T-helper 17 cell (primary cell): ENCODE results near the gene DLG2. TPM values are rescaled to one million over a fixed set of nuclear protein-coding genes. Genes with fewer than 3 reads are reported as not detected.

ENCODE experiments used
- ATAC-seq: fragments of 150-1000 bp; cut with Tn5 transposase; 2 replicates; pipeline ENCODE4 v1.10.0; 2021; ENCODE audit warnings: mild to moderate bottlenecking, moderate library complexity
- DNase-seq, 3 donors: peaks; one replicate each; pipeline versions ENCODE4 v3.0.0 to v3.0.0-alpha.2; 2020 to 2021
- H3K9me3 ChIP-seq: one replicate; pipeline ENCODE4 v1.7.0; 2013; ENCODE audit warnings: low read length, mild to moderate bottlenecking; ENCODE audit not compliant: control insufficient read depth, poor library complexity, severe bottlenecking
- H3K27ac Mint-ChIP-seq: one replicate; pipeline ENCODE4 v1.8.0; 2022; ENCODE audit warnings: mild to moderate bottlenecking, moderate library complexity, mixed read lengths
- H3K27me3 Mint-ChIP-seq: one replicate; pipeline ENCODE4 v1.8.0; 2022; ENCODE audit warnings: mixed read lengths
- H3K36me3 Mint-ChIP-seq: one replicate; pipeline ENCODE4 v1.8.0; 2022; ENCODE audit warnings: low read depth, mixed read lengths
- H3K4me1 Mint-ChIP-seq: one replicate; pipeline ENCODE4 v1.8.0; 2022; ENCODE audit warnings: mild to moderate bottlenecking, mixed read lengths
- H3K4me3 Mint-ChIP-seq: one replicate; pipeline ENCODE4 v1.8.0; 2022; ENCODE audit warnings: mild to moderate bottlenecking, moderate library complexity, mixed read lengths
- total RNA-seq, 4 donors: library from RNA in 2 of 4; stranded (reverse) in 2 of 4; gene quantifications; one replicate each; pipeline ENCODE4 v1.2.3 and lab custom pipeline; 2022 to 2026

Gene DLG2
- total RNA-seq, 2 donors from 2014 or later: 1.0 to 2.2 TPM

GRCh38 chr11:84833488-84834088 is 793.6 kb downstream of the DLG2 start:
- Mint-ChIP-seq H3K27me3 (no peaks in the 10 kb centered on the region), H3K36me3 (no peaks in the 10 kb centered on the region), H3K27ac (no peak overlapping the region), H3K4me1 (no peaks in the 10 kb centered on the region), H3K4me3 (no peak overlapping the region)
- ATAC-seq: no peak
- DNase-seq: no peak
- H3K9me3 ChIP-seq: no peaks in the 10 kb centered on the region

GRCh38 chr11:84830372-84830771 is 796.8 kb downstream of the DLG2 start:
- H3K9me3 ChIP-seq: peaks cover 4% of the 10 kb centered on the region
- Mint-ChIP-seq H3K36me3 (no peaks in the 10 kb centered on the region), H3K27me3 (no peaks in the 10 kb centered on the region), H3K4me3 (no peak overlapping the region), H3K4me1 (no peaks in the 10 kb centered on the region), H3K27ac (no peak overlapping the region)
- DNase-seq (no peak), ATAC-seq (no peak)

GRCh38 chr11:84829162-84829561 is 798.0 kb downstream of the DLG2 start:
- H3K9me3 ChIP-seq: peaks cover 4% of the 10 kb centered on the region
- H3K27me3 Mint-ChIP-seq: no peaks in the 10 kb centered on the region
- no peak for ATAC-seq

GRCh38 chr11:84828616-84829015 is 798.5 kb downstream of the DLG2 start:
- H3K9me3 ChIP-seq: peaks cover 4% of the 10 kb centered on the region
- Mint-ChIP-seq H3K27me3 (no peaks in the 10 kb centered on the region), H3K36me3 (no peaks in the 10 kb centered on the region), H3K27ac (no peak overlapping the region), H3K4me3 (no peak overlapping the region), H3K4me1 (no peaks in the 10 kb centered on the region)
- DNase-seq (no peak), ATAC-seq (no peak)

More at GRCh38 chr11:84829162-84829561, 798.0 kb downstream of the DLG2 start:
- H3K4me3 Mint-ChIP-seq: no peak overlapping the region
- H3K36me3 Mint-ChIP-seq: no peaks in the 10 kb centered on the region
- H3K4me1 Mint-ChIP-seq: no peaks in the 10 kb centered on the region
- no peak for DNase-seq
- H3K27ac Mint-ChIP-seq: no peak overlapping the region

- Mint-ChIP-seq H3K36me3 (no peaks in the 10 kb centered on the region), H3K4me3 (no peak overlapping the region), H3K4me1 (no peaks in the 10 kb centered on the region), H3K27me3 (no peaks in the 10 kb centered on the region), H3K27ac (no peak overlapping the region)
- ATAC-seq (no peak), DNase-seq (no peak)
- peaks cover 4% of the 10 kb centered on the region for H3K9me3 ChIP-seq
These were observed 802.0 kb downstream of the DLG2 start for GRCh38 chr11:84825106-84825660.

- Mint-ChIP-seq H3K27me3 (no peaks in the 10 kb centered on the region), H3K36me3 (no peaks in the 10 kb centered on the region), H3K4me1 (no peaks in the 10 kb centered on the region), H3K4me3 (no peak overlapping the region), H3K27ac (no peak overlapping the region)
- ATAC-seq (no peak), DNase-seq (no peak)
- H3K9me3 ChIP-seq: peaks cover 4% of the 10 kb centered on the region
These were observed 802.5 kb downstream of the DLG2 start for GRCh38 chr11:84824624-84825023.

GRCh38 chr11:84819537-84819936 is 807.6 kb downstream of the DLG2 start:
- no peak for ATAC-seq
- no peaks in the 10 kb centered on the region for H3K36me3 Mint-ChIP-seq
- no peaks in the 10 kb centered on the region for H3K27me3 Mint-ChIP-seq
- H3K9me3 ChIP-seq: no peaks in the 10 kb centered on the region
- H3K4me3 Mint-ChIP-seq: no peak overlapping the region
- no peak for DNase-seq
- H3K4me1 Mint-ChIP-seq: no peaks in the 10 kb centered on the region
- H3K27ac Mint-ChIP-seq: no peak overlapping the region

GRCh38 chr11:84819128-84819527 is 808.0 kb downstream of the DLG2 start:
- no peaks in the 10 kb centered on the region for H3K9me3 ChIP-seq
- H3K27ac Mint-ChIP-seq: no peak overlapping the region
- H3K4me1 Mint-ChIP-seq: no peaks in the 10 kb centered on the region
- no peaks in the 10 kb centered on the region for H3K36me3 Mint-ChIP-seq
- no peak for ATAC-seq
- no peaks in the 10 kb centered on the region for H3K27me3 Mint-ChIP-seq
- H3K4me3 Mint-ChIP-seq: no peak overlapping the region
- no peak for DNase-seq

- Mint-ChIP-seq H3K27me3 (no peaks in the 10 kb centered on the region), H3K27ac (no peak overlapping the region), H3K4me1 (no peaks in the 10 kb centered on the region)
These were observed 809.1 kb downstream of the DLG2 start for GRCh38 chr11:84817998-84818397.

GRCh38 chr11:84812471-84812969 is 814.6 kb downstream of the DLG2 start:
- H3K9me3 ChIP-seq: no peaks in the 10 kb centered on the region
- DNase-seq: no peak
- no peaks in the 10 kb centered on the region for H3K27me3 Mint-ChIP-seq
- no peak overlapping the region for H3K27ac Mint-ChIP-seq
- no peak for ATAC-seq
- H3K36me3 Mint-ChIP-seq: no peaks in the 10 kb centered on the region
- H3K4me1 Mint-ChIP-seq: no peaks in the 10 kb centered on the region
- H3K4me3 Mint-ChIP-seq: no peak overlapping the region

More at GRCh38 chr11:84817998-84818397, 809.1 kb downstream of the DLG2 start:
- Mint-ChIP-seq H3K36me3 (no peaks in the 10 kb centered on the region), H3K4me3 (no peak overlapping the region)
- ATAC-seq (no peak), DNase-seq (no peak)
- no peaks in the 10 kb centered on the region for H3K9me3 ChIP-seq

- Mint-ChIP-seq H3K27me3 (no peaks in the 10 kb centered on the region), H3K4me3 (no peak overlapping the region), H3K36me3 (no peaks in the 10 kb centered on the region), H3K4me1 (no peaks in the 10 kb centered on the region), H3K27ac (no peak overlapping the region)
- ATAC-seq (no peak), DNase-seq (no peak)
- peaks cover 5% of the 10 kb centered on the region for H3K9me3 ChIP-seq
These were observed 820.8 kb downstream of the DLG2 start for GRCh38 chr11:84806354-84806753.

- Mint-ChIP-seq H3K4me1 (no peaks in the 10 kb centered on the region), H3K4me3 (no peak overlapping the region), H3K27ac (no peak overlapping the region), H3K27me3 (no peaks in the 10 kb centered on the region), H3K36me3 (no peaks in the 10 kb centered on the region)
- ATAC-seq (no peak), DNase-seq (no peak)
- peaks cover 5% of the 10 kb centered on the region for H3K9me3 ChIP-seq
These were observed 823.1 kb downstream of the DLG2 start for GRCh38 chr11:84804041-84804440.

- ATAC-seq: no peak
- no peaks in the 10 kb centered on the region for H3K4me1 Mint-ChIP-seq
- no peaks in the 10 kb centered on the region for H3K27me3 Mint-ChIP-seq
- no peaks in the 10 kb centered on the region for H3K36me3 Mint-ChIP-seq
- H3K27ac Mint-ChIP-seq: no peak overlapping the region
- no peak for DNase-seq
- peaks cover 5% of the 10 kb centered on the region for H3K9me3 ChIP-seq
- H3K4me3 Mint-ChIP-seq: no peak overlapping the region
These were observed 826.3 kb downstream of the DLG2 start for GRCh38 chr11:84800755-84801346.

GRCh38 chr11:84799112-84799511 is 828.0 kb downstream of the DLG2 start:
- Mint-ChIP-seq H3K27me3 (no peaks in the 10 kb centered on the region), H3K4me3 (no peak overlapping the region), H3K4me1 (no peaks in the 10 kb centered on the region), H3K36me3 (no peaks in the 10 kb centered on the region), H3K27ac (no peak overlapping the region)
- ATAC-seq (no peak), DNase-seq (no peak)
- no peaks in the 10 kb centered on the region for H3K9me3 ChIP-seq
